Prostate gland (tissue), 2 donors: Measurements from ENCODE around the gene GLRA2.

Experiments
- CTCF ChIP-seq, 4 experiments: fragments of 200-600 bp in 2 of 4; fragments of 450-650 bp in 2 of 4; sonication (generic) in 2 of 4; IDR thresholded peaks; 1 replicate in 3 of 4; 2 replicates in 1 of 4; pipeline ENCODE4 v1.5.1; 2016 to 2019; ENCODE audit warnings: antibody characterized with exemption in 4 of 4, mild to moderate bottlenecking in 2 of 4, moderate library complexity in 2 of 4
- POLR2A ChIP-seq: fragments of 450-650 bp; IDR thresholded peaks from one replicate; pipeline ENCODE4 v1.6.1; 2016; ENCODE audit warnings: antibody characterized with exemption, mild to moderate bottlenecking
- POLR2AphosphoS5 ChIP-seq: sonication (generic); formaldehyde crosslinking; IDR thresholded peaks from one replicate; pipeline ENCODE4 v1.6.1; 2017; ENCODE audit warnings: antibody characterized with exemption

GRCh38 chrX:14690553-14690952, 161.2 kb downstream of the GLRA2 start:
- TF ChIP-seq CTCF (IDR thresholded peaks at IDR 0.05), result no peak
- no peak for TF ChIP-seq POLR2AphosphoS5
- no peak for TF ChIP-seq POLR2A
